ENCODE results near the gene TRPC1. TPM values are rescaled to one million over a fixed set of nuclear protein-coding genes. Genes with fewer than 3 reads are reported as not detected.
A peak's percentile ranks its signal among the peaks of the same experiment; 100 is the strongest.
"Not testable (repeated sequence)": the region's sequence is repeated elsewhere in the genome, so short reads cannot be mapped to it uniquely, and the experiment has no call there.

Gene TRPC1
- polyA plus RNA-seq (2013, experiment 1 of 2; ENCODE audit: insufficient read length), result 8.2 TPM
- polyA plus RNA-seq (2013, experiment 2 of 2; ENCODE audit: insufficient read length), result 9.5 TPM

GRCh38 chr3:142723968-142724681 lies at the start of gene TRPC1:
Gene TRPC1, plus strand, starts transcription at chr3:142724034. Its CDS starts 526 bp downstream, at chr3:142724560.
- peak; percentile 78 for DNase-seq

- DNase-seq, result no peak
These were observed 47.7 kb upstream of the TRPC1 start for GRCh38 chr3:142676151-142676550.

- DNase-seq, result no peak
These were observed 43.1 kb upstream of the TRPC1 start for GRCh38 chr3:142680710-142681109.

- DNase-seq, result no peak
These were observed 33.2 kb upstream of the TRPC1 start for GRCh38 chr3:142690613-142691012.

DNA sequence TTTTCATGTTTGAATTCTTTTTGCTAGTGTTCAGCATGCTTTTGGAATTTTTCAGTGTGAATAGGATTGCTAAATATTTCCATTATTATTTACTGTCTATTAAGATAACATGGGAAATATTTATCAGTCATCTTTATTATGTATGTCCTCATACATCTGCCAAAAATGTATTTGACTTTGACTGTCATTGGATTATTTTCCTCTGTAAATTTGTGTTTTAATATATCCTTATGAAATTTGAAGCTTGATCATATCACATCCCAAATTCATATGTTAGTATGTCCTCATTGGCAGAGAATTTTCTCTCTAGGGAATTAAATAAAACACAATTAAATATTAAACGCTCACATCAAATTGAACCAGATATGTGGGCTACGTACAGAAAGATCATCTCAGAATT lies 32.3 kb upstream of the TRPC1 start:
- no peak for DNase-seq

- DNase-seq, result no peak
These were observed 30.5 kb upstream of the TRPC1 start for GRCh38 chr3:142693136-142693853.

DNA sequence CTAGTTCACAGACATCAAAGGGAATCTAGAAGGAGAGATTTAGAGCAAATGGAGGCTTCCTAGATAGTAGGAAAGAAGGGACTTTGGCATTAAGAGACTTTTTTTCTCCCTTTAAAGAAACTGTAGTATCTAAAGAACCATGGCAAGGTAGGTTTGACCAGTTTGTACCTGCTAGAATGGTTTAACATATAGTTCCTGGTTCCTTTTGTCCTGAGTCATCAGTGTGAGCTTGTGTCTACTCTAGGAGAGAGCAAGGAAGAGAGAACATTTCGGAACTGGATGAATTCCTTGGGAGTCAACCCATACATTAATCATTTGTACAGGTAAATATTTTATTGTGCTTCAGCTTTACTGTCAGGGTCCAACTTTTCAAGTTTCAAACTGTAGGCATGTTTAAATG lies 29.6 kb upstream of the TRPC1 start:
- no peak for DNase-seq

GRCh38 chr3:142705198-142705597 lies 18.6 kb upstream of the TRPC1 start:
- peak; percentile 2 for DNase-seq

- DNase-seq, result no peak
These were observed 17.3 kb upstream of the TRPC1 start for GRCh38 chr3:142706321-142707127.

- DNase-seq, result no peak
These were observed 14.6 kb upstream of the TRPC1 start for GRCh38 chr3:142709207-142709606.

DNA sequence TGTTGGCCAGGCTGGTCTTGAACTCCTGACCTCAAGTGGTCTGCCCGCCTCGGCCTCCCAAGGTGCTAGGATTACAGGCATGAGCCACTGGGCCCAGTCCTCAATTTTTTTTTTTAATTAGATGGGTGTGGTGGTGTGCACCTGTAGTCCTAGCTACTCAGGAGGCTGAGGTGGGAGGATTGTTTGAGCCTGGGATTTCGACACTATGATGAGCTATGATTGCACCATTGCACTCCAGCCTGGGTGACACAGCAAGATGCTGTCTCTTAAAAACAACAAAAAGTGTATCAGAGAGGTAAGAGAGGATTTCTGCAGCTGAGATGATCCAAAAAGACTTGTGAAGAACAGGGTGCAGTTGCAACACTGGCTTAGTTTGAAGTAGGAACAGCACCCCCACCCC lies 9.0 kb upstream of the TRPC1 start:
- DNase-seq, result not testable (repeated sequence)

GRCh38 chr3:142716102-142716501 lies 7.7 kb upstream of the TRPC1 start:
- no peak for DNase-seq

- DNase-seq, result no peak
These were observed 218 bp upstream of the TRPC1 start for GRCh38 chr3:142723665-142723967.

DNA sequence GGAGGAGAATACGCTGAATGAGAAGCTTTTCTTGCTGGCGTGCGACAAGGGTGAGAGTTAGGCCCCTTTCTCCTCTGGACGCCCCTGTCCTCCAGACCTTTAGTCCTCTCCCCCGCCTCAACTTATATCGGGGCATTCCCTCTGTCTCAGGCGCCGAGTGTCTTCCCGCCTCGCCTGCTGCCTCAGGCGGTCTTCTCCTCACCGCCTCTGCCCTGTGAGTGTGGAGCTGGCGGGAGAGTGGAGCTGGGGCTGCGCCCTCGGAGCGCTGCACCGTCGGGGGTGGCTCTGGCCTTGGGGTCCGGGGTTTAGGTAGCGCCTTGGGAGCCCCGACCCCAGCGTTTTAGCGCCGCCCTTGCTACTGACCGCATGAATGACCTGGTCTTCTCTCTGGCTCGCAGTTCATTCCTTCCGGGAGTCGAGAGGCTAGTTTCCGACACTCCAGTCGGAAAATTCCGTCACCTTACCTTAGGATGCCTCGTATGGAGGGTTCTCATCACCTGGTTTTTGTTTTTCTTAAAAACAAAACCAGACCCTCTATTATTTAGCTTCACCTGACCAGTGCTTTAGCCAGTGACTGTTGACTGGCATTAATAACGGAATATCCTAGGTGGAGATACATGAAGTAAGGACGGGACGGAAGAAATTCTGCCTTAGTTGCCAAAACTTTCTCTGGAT lies 985 bp downstream of the TRPC1 start:
- peak; percentile 26 for DNase-seq

DNA sequence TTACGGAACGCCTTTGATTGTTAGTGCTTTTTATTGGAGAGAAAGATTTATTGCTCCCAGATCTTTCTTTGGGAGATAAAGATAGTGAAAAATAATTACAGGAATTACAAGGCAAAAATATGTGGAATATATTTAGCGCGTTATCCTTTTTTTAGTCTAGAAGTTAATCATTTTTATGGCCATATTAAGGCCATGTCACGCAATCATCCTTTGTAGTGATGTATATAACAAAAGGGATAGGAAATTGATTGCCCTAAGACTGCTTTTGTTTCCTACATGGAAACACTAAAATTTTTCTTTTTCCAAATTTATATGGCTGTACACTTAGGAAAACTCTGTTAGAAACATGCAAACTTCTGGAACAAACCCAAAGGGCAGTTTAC lies 1.5 kb downstream of the TRPC1 start:
- DNase-seq, result no peak

DNA sequence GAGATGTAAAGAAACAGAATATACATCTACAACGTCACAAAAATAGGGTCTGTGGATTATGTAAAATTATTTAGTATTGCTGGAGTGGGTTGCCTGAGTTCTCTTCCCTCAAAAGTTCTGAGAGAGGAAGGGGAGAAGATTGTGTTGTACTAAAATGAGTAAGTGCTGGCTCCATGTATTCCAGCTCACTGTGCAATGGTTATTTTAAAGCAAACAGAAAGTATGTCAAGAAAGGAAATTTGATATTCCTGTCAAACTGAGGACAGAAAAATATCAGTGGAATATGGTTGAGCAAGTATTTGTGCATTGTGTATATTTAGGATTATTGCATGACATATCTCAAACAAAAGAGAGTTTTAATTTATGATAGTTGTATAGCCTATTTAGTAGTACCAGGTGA lies 2.2 kb downstream of the TRPC1 start:
- DNase-seq, result no peak

DNA sequence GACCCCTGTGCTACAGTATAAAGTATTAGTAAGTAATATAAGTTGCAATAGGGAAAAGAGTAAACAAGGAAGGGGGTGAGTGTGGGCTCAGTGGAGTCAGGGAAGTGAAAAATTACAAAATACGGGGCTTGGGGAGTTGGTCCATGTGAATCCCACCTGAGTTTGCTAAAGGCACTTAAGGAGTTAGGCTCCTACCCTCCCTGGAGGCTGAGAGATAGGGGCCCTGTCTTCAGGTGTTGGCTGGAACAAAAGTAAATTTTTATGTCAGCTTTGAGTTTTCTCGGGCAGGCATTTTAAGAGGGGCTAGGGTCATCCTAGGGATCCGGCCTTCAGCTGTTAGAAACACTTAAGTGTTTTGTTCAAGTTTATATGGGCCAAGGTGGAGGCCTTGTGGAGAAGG lies 8.2 kb downstream of the TRPC1 start:
- DNase-seq, result no peak

DNA sequence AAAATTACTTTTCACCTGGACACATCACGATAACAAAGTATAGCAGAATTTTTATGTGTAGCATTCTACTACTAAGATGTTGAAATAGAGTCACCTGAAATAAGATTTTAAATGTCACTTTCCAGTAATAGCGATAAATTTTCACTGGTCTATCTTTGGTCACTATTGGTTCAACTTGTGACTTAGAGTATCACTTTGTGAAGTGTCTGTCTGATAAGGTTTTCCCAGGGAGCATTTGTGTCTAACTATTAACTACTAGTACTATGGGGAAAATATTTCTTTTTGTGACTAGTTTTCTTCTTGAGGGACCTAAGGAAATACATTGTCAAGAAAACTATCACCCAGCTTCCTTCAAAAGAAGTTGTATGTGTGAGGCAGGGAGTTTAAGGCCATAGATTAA lies 11.0 kb downstream of the TRPC1 start:
- DNase-seq, result no peak

DNA sequence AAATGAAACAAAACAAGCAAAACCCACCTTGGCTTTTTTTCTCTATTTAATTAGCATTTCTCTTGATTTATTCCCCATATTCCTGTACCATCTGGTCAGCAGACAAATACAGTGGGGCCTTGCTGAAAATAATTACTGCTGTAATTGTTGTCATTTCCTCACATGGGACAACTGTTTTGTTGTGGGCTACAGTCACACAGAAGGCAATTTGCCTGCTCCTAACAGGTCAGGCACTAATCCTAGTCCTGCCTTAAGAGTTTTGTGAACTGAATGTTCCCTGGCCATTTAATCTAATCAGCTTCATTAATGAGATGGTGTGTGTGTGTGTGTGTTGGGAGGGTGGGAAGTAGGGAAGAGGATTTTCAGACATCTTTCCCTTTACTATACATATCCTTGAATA lies 11.6 kb downstream of the TRPC1 start:
- DNase-seq, result no peak

- DNase-seq, result no peak
These were observed 14.6 kb downstream of the TRPC1 start for GRCh38 chr3:142738396-142738795.

GRCh38 chr3:142746646-142747045 lies 22.8 kb downstream of the TRPC1 start:
- DNase-seq, result no peak

DNA sequence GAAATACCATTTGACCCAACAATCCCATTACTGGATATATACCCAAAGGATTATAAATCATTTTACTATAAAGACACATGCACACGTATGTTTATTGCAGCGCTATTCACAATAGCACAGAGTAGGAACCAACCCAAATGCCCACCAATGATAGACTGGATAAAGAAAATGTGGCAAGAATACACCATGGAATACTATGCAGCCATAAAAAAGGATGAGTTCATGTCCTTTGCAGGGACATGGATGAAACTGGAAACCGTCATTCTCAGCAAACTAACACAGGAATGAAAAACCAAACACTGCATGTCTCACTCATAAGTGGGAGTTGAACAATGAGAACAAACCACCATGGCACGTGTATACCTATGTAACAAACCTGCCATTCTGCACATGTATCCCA lies 26.7 kb downstream of the TRPC1 start:
- not testable (repeated sequence) for DNase-seq

DNA sequence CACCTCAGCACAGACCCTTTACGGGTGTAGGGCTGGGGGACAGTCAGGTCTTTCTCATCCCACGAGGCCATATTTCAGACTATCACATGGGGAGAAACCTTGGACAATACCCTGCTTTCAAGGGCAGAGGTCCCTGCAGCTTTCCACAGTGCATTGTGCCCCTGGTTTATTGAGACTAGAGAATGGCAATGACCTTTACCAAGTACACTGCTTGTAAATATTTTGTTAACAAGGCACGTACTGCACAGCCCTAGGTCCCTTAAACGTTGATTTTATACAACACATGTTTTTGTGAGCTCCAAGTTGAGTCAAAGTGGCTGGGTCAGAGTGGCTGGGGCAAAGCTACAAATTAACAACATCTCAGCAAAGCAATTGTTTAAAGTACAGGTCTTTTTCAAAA lies 28.8 kb downstream of the TRPC1 start:
- DNase-seq, result not testable (repeated sequence)
